NCI-H2227 treated with DMSO at 0.1 percent for 48 hours (cell line): ENCODE measurements around the gene ATP7A.
A peak's percentile ranks its signal among the peaks of the same experiment; 100 is the strongest.

Experiments used
- DNase-seq: peaks from one replicate; lab custom pipeline; 2025; lab: John Stamatoyannopoulos, UW

The ATP7A gene

DNA sequence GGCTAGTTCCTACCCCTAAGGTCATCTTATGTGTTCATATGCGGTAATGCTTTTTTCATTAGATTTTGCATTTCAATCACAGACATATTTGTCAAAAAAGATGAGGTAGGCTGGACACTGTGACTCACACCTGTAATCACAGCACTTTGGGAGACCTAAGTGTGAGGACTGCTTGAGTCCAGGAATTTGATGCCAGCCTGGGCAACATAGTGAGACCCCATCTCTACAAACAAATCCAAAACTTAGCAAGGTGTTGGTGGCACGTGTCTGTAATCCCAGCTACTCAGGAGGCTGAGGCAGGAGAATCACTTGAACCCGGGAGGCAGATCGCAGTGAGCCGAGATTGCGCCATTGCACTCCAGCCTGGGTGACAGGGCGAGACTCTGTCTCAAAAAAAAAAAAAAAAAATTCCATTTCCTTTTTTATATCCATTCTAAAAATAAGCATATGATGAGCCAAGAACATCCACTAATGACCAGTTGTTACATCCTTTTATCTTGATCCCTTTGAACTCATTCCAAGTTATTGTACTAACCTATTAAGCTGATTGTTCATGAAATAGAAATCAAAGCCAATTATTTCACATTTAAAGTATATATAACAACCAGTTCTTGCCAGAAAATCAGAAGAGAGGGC lies 35.5 kb downstream of the ATP7A start:
- DNase-seq, result no peak

DNA sequence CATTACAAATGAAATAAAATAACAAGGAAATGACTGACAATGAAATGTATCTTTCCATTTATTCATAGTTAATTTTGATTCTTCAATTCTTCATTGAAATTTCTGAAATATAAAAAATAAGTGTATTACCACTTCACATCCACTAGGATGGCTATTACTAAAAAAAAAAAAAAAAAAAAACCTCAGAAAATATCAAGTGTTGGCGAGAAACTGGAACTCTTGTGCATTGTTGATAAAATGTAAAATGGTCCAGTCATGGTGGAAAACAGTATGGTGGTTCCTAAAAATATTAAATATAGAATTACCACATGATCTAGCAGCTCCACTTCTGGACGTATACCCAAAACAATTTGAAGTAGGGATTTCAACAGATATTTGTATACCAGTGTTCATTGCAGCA lies 36.1 kb downstream of the ATP7A start:
- no peak for DNase-seq

DNA sequence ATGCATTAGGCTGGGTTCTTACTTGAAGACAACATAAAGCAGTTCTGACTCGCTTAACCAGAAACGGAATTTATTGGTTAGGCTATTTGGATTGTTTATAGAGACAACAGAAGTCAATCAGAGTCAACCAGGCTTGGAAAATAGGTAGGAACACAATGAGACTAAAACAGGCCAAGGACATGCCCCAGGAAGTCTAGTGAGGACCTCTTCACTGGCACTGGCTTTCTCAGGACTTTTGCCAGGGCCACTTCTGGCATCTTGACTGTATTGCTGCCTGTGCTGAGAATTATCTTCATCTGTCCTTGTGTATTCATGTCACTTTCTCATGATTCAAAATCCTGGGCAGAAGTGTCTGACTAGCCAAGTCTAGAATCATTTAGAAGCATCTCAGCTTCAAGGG lies 39.3 kb downstream of the ATP7A start:
- DNase-seq, result no peak

DNA sequence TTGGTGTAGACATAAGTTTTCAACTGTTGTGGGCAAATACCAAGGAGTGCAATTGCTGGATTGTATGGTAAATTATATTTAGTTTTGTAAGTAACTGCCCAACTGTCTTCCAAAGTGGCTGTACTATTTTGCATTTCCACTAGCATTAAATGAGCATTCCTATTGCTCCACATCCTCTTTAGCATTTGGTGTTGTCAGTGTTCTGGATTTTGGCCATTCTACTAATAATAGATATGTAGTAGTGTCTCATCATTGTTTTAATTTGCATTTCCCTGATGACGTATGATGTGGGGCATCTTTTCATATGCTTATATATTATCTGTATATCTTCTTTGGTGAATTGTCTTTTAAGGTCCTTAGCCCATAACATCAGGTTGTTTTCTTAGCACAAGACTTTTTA lies 41.7 kb downstream of the ATP7A start:
- no peak for DNase-seq

DNA sequence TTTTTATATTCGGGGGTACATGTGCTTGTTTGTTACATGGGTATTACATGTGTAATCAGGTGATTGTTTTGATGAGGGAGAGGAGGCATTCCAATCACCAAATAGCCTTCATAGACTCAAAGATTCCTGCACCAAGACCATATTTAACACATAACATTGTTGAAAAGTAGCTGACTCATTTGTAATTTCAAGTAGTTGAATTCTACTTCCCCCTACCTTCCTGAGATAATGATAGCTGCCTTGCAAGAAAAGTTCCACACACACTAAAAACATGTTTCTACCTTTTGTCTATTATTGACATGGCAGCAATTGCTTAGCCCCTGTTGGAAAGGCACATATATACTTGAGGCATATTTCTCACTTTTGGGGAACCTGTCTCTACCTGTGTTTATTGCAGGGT lies 42.8 kb downstream of the ATP7A start:
- no peak for DNase-seq

DNA sequence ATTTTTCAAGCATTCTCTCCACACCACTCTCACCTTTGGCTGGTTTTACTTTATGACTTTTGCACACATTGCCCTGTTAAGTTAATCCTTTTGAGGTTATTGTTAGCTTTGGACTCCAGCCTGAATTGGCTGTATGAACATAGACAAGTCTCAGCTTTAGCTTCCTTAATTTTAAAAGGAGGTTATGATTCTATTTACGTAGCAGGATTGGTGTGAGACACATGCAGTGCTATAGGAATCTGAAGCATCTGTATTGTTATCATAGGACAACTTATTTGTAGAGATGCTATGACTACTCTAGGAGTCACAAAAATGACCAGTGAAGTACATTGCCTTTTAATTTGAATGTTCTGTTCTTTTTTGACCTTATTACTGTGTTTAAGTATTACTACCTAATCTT lies 43.2 kb downstream of the ATP7A start:
- DNase-seq, result no peak

DNA sequence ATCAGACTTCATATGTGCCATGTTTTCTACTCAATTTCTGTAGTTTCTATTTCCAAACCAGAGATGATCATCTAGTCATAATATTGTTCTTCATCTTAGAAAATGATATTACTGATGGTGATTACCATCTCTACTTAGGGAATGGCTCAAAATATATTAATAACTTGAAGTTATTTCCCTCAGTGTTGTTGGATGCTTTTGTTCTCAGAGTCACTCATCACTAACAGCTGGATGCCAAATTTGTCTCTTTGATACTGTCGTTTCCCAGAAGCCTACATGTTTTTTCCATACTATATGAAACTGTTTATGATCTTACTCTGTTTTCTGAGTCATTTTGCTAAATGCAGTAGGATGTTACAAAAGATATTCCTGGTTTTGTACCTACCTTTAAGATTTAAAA lies 50.1 kb downstream of the ATP7A start:
- no peak for DNase-seq

DNA sequence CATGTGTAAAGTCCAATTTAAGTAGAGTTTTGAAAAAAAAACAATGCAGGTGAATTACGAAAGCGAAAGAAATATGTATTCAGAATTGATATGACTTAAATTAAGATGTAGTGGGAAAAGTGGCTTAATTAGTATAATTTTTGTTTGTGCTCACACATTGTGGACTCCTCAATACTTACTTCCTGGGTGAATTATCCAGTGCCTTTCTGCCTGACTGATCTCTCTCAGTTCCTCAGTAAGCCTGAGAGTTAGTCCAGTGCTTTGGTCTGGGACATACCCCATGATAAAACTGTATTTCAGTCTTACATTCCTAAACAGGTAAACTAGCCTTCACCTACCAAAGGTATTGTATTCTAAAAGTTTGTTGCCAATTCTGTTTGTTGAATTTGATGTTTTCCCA lies 50.6 kb downstream of the ATP7A start:
- DNase-seq, result no peak

DNA sequence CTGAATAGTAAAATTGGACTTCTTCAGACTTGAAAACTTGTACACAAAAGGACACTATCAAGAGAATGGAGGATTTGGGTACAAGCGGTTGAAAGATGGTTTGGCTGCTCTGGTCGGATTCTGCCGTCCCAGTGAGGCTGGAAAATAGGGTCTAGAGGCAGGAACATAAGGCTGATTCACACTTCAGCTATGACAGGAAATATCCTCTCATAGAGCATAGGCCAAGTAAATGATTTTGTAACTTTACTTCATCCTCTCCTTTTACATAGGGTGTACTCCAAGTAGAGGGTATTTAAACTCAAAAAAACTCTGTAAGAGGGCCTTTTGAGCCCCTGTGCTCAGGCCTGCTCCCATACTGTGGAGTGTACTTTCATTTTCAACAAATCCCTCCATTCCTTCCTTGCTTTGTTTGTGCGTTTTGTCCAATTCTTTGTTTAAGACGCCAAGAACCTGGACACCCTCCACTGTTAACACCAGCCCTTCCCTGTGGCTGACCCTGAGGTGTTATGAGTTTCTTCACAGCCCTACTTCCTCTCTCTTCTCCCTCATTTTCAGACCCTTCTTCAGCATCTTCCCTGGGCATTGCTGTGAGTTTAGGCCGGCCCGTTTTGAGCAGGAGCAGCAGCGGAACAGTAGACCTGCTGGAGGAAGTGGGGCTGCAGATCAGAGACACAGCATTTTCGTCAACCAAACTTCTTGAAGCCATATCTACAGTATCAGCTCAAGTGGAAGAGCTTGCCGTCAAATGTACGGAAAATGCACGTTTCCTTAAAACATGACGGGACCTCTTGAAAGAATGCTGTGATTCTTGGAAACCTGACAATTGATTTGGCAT lies 51.8 kb downstream of the ATP7A start:
- no peak for DNase-seq

DNA sequence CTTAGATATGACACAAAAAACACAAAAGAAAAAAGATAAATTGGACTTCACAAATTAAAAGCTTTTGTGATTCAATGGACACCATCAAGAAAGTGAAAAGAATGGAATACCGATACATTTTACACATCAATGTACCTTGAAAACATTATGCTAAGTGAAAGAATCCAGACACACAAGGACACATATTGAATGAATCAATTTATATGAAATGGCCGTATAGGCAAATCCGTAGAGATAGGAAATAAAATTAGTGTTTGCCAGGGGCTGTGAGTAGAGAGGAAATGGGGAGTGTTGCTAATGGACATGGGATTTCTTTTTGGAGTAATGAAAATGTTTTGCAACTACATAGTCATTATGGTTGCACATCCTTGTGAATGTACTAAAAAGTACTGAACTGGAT lies 55.9 kb downstream of the ATP7A start:
- DNase-seq, result no peak

DNA sequence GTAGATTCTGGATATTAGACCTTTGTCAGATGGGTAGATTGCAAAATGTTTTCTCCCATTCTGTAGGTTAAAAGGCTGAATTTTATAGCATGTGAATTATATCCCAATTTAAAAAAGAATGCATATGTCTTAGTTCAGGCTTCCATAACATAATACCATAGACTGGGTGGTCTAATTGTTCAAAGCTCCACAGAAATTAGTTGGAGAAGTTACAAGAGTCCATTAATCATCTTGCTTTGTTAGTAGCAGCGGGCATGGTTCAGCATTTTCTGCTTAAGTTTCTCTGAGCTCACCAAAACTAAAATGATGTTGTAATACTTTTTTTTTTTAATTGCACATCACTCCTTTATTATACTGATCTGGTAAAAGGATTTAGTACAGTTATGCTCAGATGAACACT lies 57.1 kb downstream of the ATP7A start:
- no peak for DNase-seq

DNA sequence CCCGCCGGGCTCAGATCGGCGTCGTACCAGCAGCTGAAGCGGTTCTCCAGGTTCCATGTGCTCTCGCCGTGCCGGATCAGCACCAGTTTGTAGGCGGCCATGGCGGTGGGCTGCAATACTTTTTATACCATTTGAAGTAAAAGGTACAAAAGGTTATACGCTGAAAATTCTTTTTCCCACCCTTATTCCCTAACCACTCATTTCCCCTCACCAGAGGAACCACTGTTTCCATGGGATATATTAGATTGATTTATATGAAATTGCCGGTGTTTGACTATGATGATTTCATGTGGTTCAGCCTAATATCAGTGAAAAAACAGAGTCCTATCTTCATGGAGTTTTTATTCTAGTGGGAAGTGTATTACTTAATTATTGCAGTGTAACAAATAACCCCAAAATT lies 59.0 kb downstream of the ATP7A start, which contains the start of gene PGAM4:
Gene PGAM4, minus strand, starts transcription at position 101 of the 400 bp plus-strand sequence. Its CDS starts 0 bp downstream, at position 101.
- no peak for DNase-seq

DNA sequence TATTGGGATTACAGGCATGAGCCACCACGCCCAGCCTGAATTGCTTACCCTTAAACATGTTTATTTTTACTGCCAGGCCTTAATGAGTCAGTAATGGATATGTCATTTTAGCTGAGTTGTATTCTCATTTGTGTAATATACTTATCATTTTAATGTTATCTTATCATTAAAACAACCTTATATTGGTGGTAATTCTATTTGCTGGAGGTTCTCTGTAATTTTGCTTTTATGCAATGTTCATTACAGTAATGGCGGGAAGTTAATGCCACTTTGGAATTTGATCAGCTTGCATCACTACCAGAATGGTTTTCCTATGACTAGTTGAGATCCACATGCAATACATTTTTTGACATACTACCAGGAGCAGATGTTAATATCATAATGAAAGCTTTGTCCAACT lies 65.3 kb downstream of the ATP7A start:
- no peak for DNase-seq

DNA sequence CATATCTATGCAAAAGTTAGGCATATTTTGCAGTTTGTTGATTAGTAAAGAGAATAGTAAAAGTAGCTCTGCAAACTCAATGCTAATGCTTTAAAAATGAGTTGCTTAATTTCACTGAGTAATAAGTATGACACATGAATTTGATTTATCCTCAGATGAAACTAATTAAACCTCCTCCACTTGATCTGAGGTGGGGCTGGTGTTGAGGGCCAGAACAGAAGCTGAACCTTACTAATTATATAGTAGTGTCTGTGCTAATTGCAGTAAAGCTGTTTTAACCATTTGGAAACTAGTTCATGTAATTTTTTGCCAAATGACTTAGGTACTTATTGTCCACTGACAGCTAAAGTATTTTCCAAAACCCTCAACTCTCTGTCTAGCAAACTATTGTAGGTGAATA lies 66.6 kb downstream of the ATP7A start:
- no peak for DNase-seq

DNA sequence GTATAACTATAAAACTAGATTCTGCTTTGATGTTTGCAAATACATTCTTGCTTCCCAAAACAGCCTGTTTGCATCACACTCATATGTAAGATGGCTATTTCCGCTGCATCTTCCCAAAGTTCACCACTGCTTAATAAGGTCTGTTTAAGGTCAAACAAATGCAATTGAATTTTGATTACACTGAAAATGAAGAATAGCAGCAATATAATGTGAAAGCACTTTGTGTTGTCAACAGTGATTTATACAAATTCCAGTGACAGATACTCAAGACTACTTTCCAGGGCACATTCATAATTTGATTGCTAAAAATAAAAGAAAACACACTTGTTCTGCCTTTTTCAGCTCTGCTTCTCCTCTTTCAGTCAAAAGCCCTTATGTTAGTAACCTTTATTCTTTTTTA lies 67.0 kb downstream of the ATP7A start:
- DNase-seq, result no peak

DNA sequence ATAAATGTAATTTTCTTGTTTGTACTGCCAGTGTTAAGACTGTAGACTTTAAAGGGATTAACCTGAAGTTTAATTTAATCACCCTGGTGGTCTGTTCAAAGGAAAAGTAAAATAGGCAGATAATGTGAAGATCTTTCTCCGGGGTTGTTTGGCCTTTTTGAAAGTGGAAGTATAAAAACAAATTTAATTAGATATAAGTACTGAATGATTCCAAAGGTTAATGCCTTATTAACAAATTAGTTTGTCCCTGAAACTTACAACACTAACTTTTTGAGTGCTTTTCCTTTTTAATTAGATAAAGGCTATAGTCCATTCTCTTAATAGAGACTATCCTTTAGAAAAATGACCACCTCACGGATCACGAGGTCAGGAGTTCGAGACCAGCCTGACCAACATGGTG lies 69.4 kb downstream of the ATP7A start:
- DNase-seq, result no peak

DNA sequence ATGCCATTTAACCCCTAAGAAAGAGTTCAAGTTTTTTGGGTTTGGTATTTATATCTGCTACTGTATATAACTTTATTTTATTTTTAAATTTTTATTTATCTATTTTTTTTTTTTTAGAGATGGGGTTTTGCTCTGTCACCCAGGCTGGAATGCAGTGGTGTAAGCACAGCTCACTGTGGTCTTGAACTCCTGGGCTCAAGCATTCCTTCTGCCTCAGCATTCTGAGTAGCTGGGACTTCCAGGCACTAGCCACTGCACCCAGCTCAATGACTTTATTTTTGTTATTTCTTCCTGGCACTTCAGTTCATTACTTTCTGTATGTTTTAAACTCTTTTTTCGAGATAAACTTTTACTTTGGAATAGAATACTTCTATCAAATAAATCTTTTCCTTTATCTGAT lies 101.4 kb downstream of the ATP7A start:
- no peak for DNase-seq

DNA sequence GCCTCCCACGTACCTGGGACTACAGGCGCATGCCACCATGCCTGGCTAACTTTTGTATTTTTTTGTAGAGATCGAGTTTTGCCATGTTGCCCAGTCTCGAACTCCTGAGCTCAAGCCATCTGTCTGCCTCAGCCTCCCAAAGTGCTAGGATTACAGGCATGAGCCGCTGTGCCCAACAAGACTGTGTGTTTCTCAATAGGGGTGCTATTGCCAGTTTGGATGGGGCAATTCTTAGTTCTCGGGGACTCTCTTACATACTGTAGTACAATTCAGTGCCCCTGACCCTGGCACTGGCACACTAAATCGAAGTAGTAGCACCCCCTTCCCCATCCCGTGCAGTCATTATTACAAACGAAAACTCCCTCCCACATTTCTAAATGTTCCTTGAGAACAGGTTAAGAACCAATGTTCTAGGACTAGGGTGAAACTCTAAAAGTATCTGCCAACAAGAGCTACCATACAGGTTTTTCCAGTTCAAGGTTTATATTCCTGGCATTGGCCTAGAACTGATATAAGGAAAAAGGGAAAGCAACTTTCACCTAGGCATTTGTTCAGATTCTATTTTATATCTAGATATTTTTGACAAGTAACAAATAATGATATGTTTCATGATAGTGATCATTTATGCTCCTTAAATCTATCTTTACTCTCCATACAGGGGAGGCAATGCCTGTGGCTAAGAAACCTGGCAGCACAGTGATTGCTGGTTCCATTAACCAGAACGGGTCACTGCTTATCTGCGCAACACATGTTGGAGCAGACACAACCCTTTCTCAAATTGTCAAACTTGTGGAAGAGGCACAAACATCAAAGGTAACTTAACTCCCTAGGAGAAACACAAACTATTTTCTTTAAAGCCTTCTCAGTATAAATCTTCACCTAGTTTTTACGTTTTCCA lies 109.3 kb downstream of the ATP7A start:
- DNase-seq, result no peak

DNA sequence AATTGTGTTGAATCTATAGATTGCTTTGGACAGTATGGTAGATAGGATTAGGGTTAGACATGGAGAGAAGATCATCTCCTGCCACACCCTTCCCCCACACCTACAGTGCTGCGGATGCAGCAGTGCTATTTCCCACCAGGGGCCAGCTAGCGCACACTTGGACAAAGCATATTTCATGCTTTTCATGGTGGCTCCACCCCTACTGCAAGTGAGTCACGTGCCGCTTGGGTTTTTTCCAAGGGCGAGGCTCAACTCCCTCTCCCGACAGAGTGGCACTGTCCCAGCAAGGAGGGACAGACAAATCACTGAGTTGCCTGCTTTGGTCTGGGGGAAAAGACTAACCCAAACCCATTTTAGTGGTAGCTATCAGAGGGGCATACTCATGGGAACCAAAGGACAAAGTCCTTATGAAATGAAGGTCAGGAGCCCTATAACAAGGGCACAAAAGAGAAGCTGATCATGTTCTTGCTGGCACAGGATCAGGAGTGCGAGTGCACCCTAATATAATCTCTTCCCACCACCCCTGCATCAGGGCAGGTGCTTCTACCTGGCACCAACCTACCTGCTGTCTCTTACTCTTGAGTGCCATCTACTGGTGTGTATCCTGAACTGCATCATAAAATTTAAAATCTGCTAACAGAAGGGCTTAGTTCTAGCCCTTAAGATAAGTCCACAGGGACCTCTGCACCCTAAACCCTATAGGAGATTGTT lies 114.0 kb downstream of the ATP7A start:
- no peak for DNase-seq

DNA sequence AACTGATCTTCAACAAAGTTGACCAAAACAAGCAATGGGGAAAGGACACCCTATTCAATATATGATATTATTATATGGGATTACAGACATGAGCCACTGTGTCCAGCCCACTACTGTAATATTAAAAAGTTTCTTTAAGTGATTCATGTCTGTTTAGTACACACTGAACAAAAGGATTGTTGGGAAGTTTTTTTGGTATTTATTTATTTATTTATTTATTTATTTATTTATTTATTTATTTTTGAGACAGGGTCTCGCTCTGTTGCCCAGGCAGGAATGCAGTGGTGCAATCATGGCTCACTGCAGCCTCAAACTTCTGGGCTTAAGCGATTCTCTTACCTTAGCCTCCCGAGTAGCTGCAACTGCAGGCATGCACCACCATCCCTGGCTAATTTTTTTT lies 117.3 kb downstream of the ATP7A start:
- no peak for DNase-seq

DNA sequence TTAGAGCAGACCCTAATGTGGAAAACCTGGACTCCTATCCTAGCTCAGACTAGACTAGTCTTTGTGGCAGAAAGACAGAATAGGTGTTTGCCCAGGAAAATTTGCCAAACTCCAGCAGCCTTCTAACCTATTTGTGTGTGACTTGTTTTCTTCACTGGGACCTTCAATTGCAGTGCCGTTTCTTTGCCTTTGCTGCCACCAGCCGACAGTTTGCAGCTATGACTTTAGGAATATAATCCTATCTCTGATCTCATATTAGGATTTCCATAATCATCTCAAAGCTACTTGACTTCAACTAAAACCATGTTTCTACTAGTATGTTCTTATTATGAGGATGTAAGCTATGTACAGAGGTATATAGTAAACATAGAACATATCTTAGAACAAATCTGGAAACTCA lies 119.2 kb downstream of the ATP7A start:
- DNase-seq, result peak; percentile 40

DNA sequence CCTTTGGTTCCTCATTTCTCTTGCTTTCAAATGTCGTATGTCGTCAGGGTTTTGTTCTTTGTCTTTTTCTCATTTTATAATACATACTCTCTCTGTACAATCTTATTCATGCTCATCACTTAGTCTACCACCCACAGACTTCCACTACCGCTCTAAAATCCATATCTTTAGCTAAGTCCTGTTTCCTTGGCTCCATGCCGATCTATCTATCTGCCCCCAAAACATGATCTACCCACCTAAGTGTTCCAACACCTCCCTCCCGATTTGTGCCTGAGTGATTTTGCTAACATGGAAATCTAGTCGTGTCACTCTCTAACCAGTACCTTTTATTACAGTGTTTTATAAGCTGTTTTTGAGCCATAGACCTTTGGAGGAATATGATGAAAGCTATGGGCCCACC lies 124.6 kb downstream of the ATP7A start:
- no peak for DNase-seq
